Measurements from ENCODE around the gene EYS.

GRCh38 chr6:64175296-64175695 is 1531.7 kb downstream of the EYS start:
- TF ChIP-seq CTCF (IDR thresholded peaks at IDR 0.05; ENCODE audit: low read depth, low read length, poor library complexity, severe bottlenecking) (no peak), EZH2phosphoT487 (IDR thresholded peaks at IDR 0.05; ENCODE audit: borderline replicate concordance, low read length) (no peak)
